SJCRH30 (cell line): ENCODE data around the gene DCLK3. TPM values are rescaled to one million over a fixed set of nuclear protein-coding genes. Genes with fewer than 3 reads are reported as not detected.

Experiments used
- DNase-seq, 2 experiments: peaks; one replicate each; pipeline ENCODE4 v3.0.0-alpha.2; 2015 to 2020
- H3K27ac ChIP-seq: fragments of 250-450 bp; sonication (Bioruptor Pico); 2 replicates; pipeline ENCODE4 v1.5.1; 2020; ENCODE audit warnings: mild to moderate bottlenecking, moderate library complexity
- H3K27me3 ChIP-seq: fragments of 250-450 bp; sonication (Bioruptor Pico); 2 replicates; pipeline ENCODE4 v1.5.1; 2020; ENCODE audit warnings: mild to moderate bottlenecking, moderate library complexity
- H3K36me3 ChIP-seq: fragments of 250-450 bp; sonication (Bioruptor Pico); 2 replicates; pipeline ENCODE4 v1.5.1; 2020; ENCODE audit warnings: mild to moderate bottlenecking, moderate library complexity
- H3K4me1 ChIP-seq: fragments of 250-450 bp; sonication (Bioruptor Pico); 2 replicates; pipeline ENCODE4 v1.5.1; 2020; ENCODE audit warnings: mild to moderate bottlenecking, moderate library complexity
- H3K4me3 ChIP-seq: fragments of 250-450 bp; sonication (Bioruptor Pico); 2 replicates; pipeline ENCODE4 v1.5.1; 2020; ENCODE audit warnings: mild to moderate bottlenecking, moderate library complexity
- H3K9me3 ChIP-seq: fragments of 250-450 bp; sonication (Bioruptor Pico); replicated peaks from 2 replicates; pipeline ENCODE4 v1.5.1; 2020; ENCODE audit warnings: mild to moderate bottlenecking, moderate library complexity
- total RNA-seq: library from RNA; depleted of rRNA; stranded (reverse); fragments of >200 nt; shearing (Covaris generic); gene quantifications from 2 replicates; pipeline ENCODE4 v1.2.3, GENCODE V29; 2014

The DCLK3 gene
- total RNA-seq, 1 experiment from 2014 or later = not detected

- DNase-seq = no peak
- Histone ChIP-seq H3K4me3 (no peak overlapping the region), H3K27ac (no peak overlapping the region), H3K9me3 (no peaks in the 10 kb centered on the region), H3K27me3 (no peaks in the 10 kb centered on the region), H3K4me1 (no peaks in the 10 kb centered on the region), H3K36me3 (no peaks in the 10 kb centered on the region)
Observed at GRCh38 chr3:36744763-36745162, 19.6 kb downstream of the DCLK3 start.

GRCh38 chr3:36743826-36744225, 20.5 kb downstream of the DCLK3 start:
- no peak for DNase-seq
- Histone ChIP-seq H3K4me1 (no peaks in the 10 kb centered on the region), H3K27ac (no peak overlapping the region), H3K36me3 (no peaks in the 10 kb centered on the region), H3K9me3 (no peaks in the 10 kb centered on the region), H3K27me3 (no peaks in the 10 kb centered on the region), H3K4me3 (no peak overlapping the region)

GRCh38 chr3:36741285-36741684, 23.1 kb downstream of the DCLK3 start:
- H3K27me3 ChIP-seq = no peaks in the 10 kb centered on the region
- no peaks in the 10 kb centered on the region for H3K36me3 ChIP-seq
- H3K27ac ChIP-seq = no peak overlapping the region
- no peaks in the 10 kb centered on the region for H3K4me1 ChIP-seq
- H3K9me3 ChIP-seq = no peaks in the 10 kb centered on the region
- DNase-seq = no peak
- no peak overlapping the region for H3K4me3 ChIP-seq

GRCh38 chr3:36740787-36741186, 23.6 kb downstream of the DCLK3 start:
- H3K4me1 ChIP-seq = no peaks in the 10 kb centered on the region
- no peaks in the 10 kb centered on the region for H3K36me3 ChIP-seq
- no peaks in the 10 kb centered on the region for H3K27me3 ChIP-seq
- no peak overlapping the region for H3K4me3 ChIP-seq
- no peaks in the 10 kb centered on the region for H3K9me3 ChIP-seq
- H3K27ac ChIP-seq = no peak overlapping the region
- no peak for DNase-seq

- H3K9me3 ChIP-seq = no peaks in the 10 kb centered on the region
Observed at GRCh38 chr3:36738702-36739101, 25.7 kb downstream of the DCLK3 start.

GRCh38 chr3:36736301-36736700, 28.1 kb downstream of the DCLK3 start:
- no peak for DNase-seq
- Histone ChIP-seq H3K4me3 (no peak overlapping the region), H3K27me3 (no peaks in the 10 kb centered on the region), H3K4me1 (no peaks in the 10 kb centered on the region), H3K27ac (no peak overlapping the region), H3K36me3 (no peaks in the 10 kb centered on the region), H3K9me3 (no peaks in the 10 kb centered on the region)

More at GRCh38 chr3:36738702-36739101, 25.7 kb downstream of the DCLK3 start:
- no peaks in the 10 kb centered on the region for H3K4me1 ChIP-seq
- H3K27me3 ChIP-seq = no peaks in the 10 kb centered on the region
- H3K27ac ChIP-seq = no peak overlapping the region
- DNase-seq = no peak
- H3K36me3 ChIP-seq = no peaks in the 10 kb centered on the region
- H3K4me3 ChIP-seq = no peak overlapping the region

- Histone ChIP-seq H3K27me3 (no peaks in the 10 kb centered on the region), H3K27ac (no peak overlapping the region), H3K4me3 (no peak overlapping the region), H3K9me3 (no peaks in the 10 kb centered on the region), H3K36me3 (no peaks in the 10 kb centered on the region), H3K4me1 (no peaks in the 10 kb centered on the region)
- no peak for DNase-seq
Observed at GRCh38 chr3:36734742-36735141, 29.6 kb downstream of the DCLK3 start.

- Histone ChIP-seq H3K4me3 (no peak overlapping the region), H3K4me1 (no peaks in the 10 kb centered on the region), H3K9me3 (no peaks in the 10 kb centered on the region), H3K36me3 (no peaks in the 10 kb centered on the region), H3K27ac (no peak overlapping the region), H3K27me3 (no peaks in the 10 kb centered on the region)
- no peak for DNase-seq
Observed at GRCh38 chr3:36733723-36734122, 30.6 kb downstream of the DCLK3 start.

- DNase-seq = no peak
- Histone ChIP-seq H3K9me3 (no peaks in the 10 kb centered on the region), H3K4me1 (no peaks in the 10 kb centered on the region), H3K27ac (no peak overlapping the region), H3K4me3 (no peak overlapping the region), H3K27me3 (no peaks in the 10 kb centered on the region), H3K36me3 (no peaks in the 10 kb centered on the region)
Observed at GRCh38 chr3:36733162-36733696, 31.1 kb downstream of the DCLK3 start.

- Histone ChIP-seq H3K4me3 (no peak overlapping the region), H3K4me1 (no peaks in the 10 kb centered on the region), H3K36me3 (no peaks in the 10 kb centered on the region), H3K9me3 (no peaks in the 10 kb centered on the region), H3K27ac (no peak overlapping the region), H3K27me3 (no peaks in the 10 kb centered on the region)
- DNase-seq = no peak
Observed at GRCh38 chr3:36730966-36731365, 33.4 kb downstream of the DCLK3 start.

- Histone ChIP-seq H3K4me3 (no peak overlapping the region), H3K27me3 (no peaks in the 10 kb centered on the region), H3K27ac (no peak overlapping the region), H3K9me3 (no peaks in the 10 kb centered on the region), H3K36me3 (no peaks in the 10 kb centered on the region), H3K4me1 (no peaks in the 10 kb centered on the region)
- peak in 1 of 2 experiments; percentile 50 for DNase-seq
Observed at GRCh38 chr3:36729204-36730056, 34.9 kb downstream of the DCLK3 start.

- no peak for DNase-seq
- no peaks in the 10 kb centered on the region for H3K4me1 ChIP-seq
- H3K4me3 ChIP-seq = no peak overlapping the region
- no peaks in the 10 kb centered on the region for H3K27me3 ChIP-seq
- H3K36me3 ChIP-seq = no peaks in the 10 kb centered on the region
- no peak overlapping the region for H3K27ac ChIP-seq
- H3K9me3 ChIP-seq = no peaks in the 10 kb centered on the region
Observed at GRCh38 chr3:36714343-36715086, 49.8 kb downstream of the DCLK3 start.

GRCh38 chr3:36713904-36714303, 50.4 kb downstream of the DCLK3 start:
- H3K4me3 ChIP-seq = no peak overlapping the region
- H3K27ac ChIP-seq = no peak overlapping the region
- H3K9me3 ChIP-seq = no peaks in the 10 kb centered on the region
- no peaks in the 10 kb centered on the region for H3K36me3 ChIP-seq
- no peaks in the 10 kb centered on the region for H3K27me3 ChIP-seq
- no peaks in the 10 kb centered on the region for H3K4me1 ChIP-seq
- no peak for DNase-seq

GRCh38 chr3:36710606-36711005, 53.7 kb downstream of the DCLK3 start:
- no peak for DNase-seq

GRCh38 chr3:36709826-36710365, 54.5 kb downstream of the DCLK3 start:
- no peaks in the 10 kb centered on the region for H3K36me3 ChIP-seq
- DNase-seq = no peak
- H3K27ac ChIP-seq = no peak overlapping the region
- no peak overlapping the region for H3K4me3 ChIP-seq
- no peaks in the 10 kb centered on the region for H3K9me3 ChIP-seq
- no peaks in the 10 kb centered on the region for H3K4me1 ChIP-seq
- no peaks in the 10 kb centered on the region for H3K27me3 ChIP-seq

More at GRCh38 chr3:36710606-36711005, 53.7 kb downstream of the DCLK3 start:
- H3K4me1 ChIP-seq = no peaks in the 10 kb centered on the region
- H3K4me3 ChIP-seq = no peak overlapping the region
- H3K27me3 ChIP-seq = no peaks in the 10 kb centered on the region
- no peaks in the 10 kb centered on the region for H3K9me3 ChIP-seq
- H3K27ac ChIP-seq = no peak overlapping the region
- H3K36me3 ChIP-seq = no peaks in the 10 kb centered on the region
